ENCODE measurements around the gene BDKRB1.

DNA sequence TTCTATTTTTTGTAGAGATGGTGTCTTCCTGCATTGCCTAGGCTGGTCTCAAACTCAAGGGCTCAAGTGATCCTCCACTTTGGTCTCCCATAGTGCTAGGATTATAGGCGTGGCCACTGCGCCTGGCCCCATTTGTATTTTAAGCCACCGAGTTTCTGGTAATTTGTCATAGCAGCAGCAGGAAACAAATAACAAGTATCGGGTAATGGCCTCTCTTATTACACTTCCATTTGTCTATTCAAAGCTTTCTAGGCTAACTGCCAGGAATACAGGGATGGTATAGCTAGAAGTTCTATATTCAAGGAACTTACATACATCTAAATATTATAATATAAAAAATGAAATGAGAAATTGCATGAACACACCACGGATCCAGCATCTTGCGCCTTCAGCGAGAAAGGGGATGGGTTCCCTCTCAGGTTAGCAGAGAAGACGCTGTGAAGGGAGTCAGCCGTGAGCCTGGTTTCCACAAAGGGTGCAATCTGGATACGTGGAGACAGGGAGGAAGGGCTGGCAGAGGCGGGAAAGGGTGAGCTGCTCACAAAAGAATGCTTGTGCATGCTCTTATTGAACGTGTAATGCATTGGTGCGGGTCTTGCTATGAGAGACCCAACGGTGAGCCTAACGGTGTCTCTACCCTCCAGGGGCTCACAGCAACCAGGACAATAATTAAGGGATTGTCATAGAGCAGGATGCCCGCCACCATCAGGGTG is 9.5 kb downstream of the BDKRB1 start:
- TF ChIP-seq, protein P1, sequence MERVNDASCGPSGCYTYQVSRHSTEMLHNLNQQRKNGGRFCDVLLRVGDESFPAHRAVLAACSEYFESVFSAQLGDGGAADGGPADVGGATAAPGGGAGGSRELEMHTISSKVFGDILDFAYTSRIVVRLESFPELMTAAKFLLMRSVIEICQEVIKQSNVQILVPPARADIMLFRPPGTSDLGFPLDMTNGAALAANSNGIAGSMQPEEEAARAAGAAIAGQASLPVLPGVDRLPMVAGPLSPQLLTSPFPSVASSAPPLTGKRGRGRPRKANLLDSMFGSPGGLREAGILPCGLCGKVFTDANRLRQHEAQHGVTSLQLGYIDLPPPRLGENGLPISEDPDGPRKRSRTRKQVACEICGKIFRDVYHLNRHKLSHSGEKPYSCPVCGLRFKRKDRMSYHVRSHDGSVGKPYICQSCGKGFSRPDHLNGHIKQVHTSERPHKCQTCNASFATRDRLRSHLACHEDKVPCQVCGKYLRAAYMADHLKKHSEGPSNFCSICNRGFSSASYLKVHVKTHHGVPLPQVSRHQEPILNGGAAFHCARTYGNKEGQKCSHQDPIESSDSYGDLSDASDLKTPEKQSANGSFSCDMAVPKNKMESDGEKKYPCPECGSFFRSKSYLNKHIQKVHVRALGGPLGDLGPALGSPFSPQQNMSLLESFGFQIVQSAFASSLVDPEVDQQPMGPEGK (CRISPR knock-in tag; IDR thresholded peaks at IDR 0.05; ENCODE audit: borderline replicate concordance): no peak
- TF ChIP-seq TCF4 (CRISPR knock-in tag; IDR thresholded peaks at IDR 0.05; ENCODE audit: borderline replicate concordance) (no peak), ESRRG (CRISPR knock-in tag; IDR thresholded peaks at IDR 0.05) (no peak), CSRNP3 (CRISPR knock-in tag; IDR thresholded peaks at IDR 0.05) (no peak), RARB (CRISPR knock-in tag; IDR thresholded peaks at IDR 0.05) (no peak), ZFP30 (CRISPR knock-in tag; IDR thresholded peaks at IDR 0.05) (no peak), TOX (CRISPR knock-in tag; IDR thresholded peaks at IDR 0.05; ENCODE audit: borderline replicate concordance) (no peak), PPARA (CRISPR knock-in tag; IDR thresholded peaks at IDR 0.05; ENCODE audit: borderline replicate concordance) (no peak), OSR1 (CRISPR knock-in tag; IDR thresholded peaks at IDR 0.05) (no peak), BACH2 (CRISPR knock-in tag; IDR thresholded peaks at IDR 0.05; ENCODE audit: borderline replicate concordance) (no peak)
- TF ChIP-seq, protein P2, sequence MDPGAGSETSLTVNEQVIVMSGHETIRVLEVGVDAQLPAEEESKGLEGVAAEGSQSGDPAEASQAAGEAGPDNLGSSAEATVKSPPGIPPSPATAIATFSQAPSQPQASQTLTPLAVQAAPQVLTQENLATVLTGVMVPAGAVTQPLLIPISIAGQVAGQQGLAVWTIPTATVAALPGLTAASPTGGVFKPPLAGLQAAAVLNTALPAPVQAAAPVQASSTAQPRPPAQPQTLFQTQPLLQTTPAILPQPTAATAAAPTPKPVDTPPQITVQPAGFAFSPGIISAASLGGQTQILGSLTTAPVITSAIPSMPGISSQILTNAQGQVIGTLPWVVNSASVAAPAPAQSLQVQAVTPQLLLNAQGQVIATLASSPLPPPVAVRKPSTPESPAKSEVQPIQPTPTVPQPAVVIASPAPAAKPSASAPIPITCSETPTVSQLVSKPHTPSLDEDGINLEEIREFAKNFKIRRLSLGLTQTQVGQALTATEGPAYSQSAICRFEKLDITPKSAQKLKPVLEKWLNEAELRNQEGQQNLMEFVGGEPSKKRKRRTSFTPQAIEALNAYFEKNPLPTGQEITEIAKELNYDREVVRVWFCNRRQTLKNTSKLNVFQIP (CRISPR knock-in tag; IDR thresholded peaks at IDR 0.05; ENCODE audit: borderline replicate concordance, low read depth): no peak
